ENCODE measurements around the gene IQSEC2. TPM values are rescaled to one million over a fixed set of nuclear protein-coding genes. Genes with fewer than 3 reads are reported as not detected.

IQSEC2 gene
- polyA plus RNA-seq, 10 donors: 8.2 to 22.4 (median 18.1) TPM

GRCh38 chrX:53272808-53273337, 8.5 kb downstream of the IQSEC2 start:
- DNase-seq: no peak

GRCh38 chrX:53269536-53270107, 11.8 kb downstream of the IQSEC2 start:
- no peak for DNase-seq

GRCh38 chrX:53268173-53268572, 13.2 kb downstream of the IQSEC2 start:
- no peak for DNase-seq

GRCh38 chrX:53266914-53267313, 14.5 kb downstream of the IQSEC2 start:
- DNase-seq: no peak

GRCh38 chrX:53265771-53266574, 15.4 kb downstream of the IQSEC2 start:
- peak in 1 of 3 donors; percentile 33 for DNase-seq

- DNase-seq: peak in 1 of 3 donors; percentile 31
These were observed 17.7 kb downstream of the IQSEC2 start for GRCh38 chrX:53263597-53264094.

- DNase-seq: no peak
These were observed 18.4 kb downstream of the IQSEC2 start for GRCh38 chrX:53262918-53263394.

- no peak for DNase-seq
These were observed 19.0 kb downstream of the IQSEC2 start for GRCh38 chrX:53262189-53262917.

- DNase-seq: peak; percentile 5 to 56 (median 21)
These were observed 19.9 kb downstream of the IQSEC2 start for GRCh38 chrX:53261355-53261972.

- DNase-seq: no peak
These were observed 20.5 kb downstream of the IQSEC2 start for GRCh38 chrX:53260836-53261235.

- no peak for DNase-seq
These were observed 23.5 kb downstream of the IQSEC2 start for GRCh38 chrX:53257670-53258423.

- no peak for DNase-seq
These were observed 24.2 kb downstream of the IQSEC2 start for GRCh38 chrX:53257166-53257565.

GRCh38 chrX:53256446-53257041, 24.8 kb downstream of the IQSEC2 start:
- DNase-seq: no peak

- DNase-seq: no peak
These were observed 25.6 kb downstream of the IQSEC2 start for GRCh38 chrX:53255738-53256191.

GRCh38 chrX:53254570-53255461, 26.6 kb downstream of the IQSEC2 start:
- DNase-seq: no peak

- DNase-seq: no peak
These were observed 27.9 kb downstream of the IQSEC2 start for GRCh38 chrX:53253293-53254020.

- no peak for DNase-seq
These were observed 30.1 kb downstream of the IQSEC2 start for GRCh38 chrX:53251307-53251706.

GRCh38 chrX:53250556-53250955, 30.8 kb downstream of the IQSEC2 start:
- no peak for DNase-seq

Data from muscle of back (tissue), 11 donors.